ENCODE results near the gene DSCAM.

- TF ChIP-seq CTCF (IDR thresholded peaks at IDR 0.05) = no peak
- no peak for TF ChIP-seq EZH2 (IDR thresholded peaks at IDR 0.05)
- TF ChIP-seq EZH2phosphoT487 (IDR thresholded peaks at IDR 0.05) = no peak
Observed at GRCh38 chr21:40049931-40050290, 797.0 kb downstream of the DSCAM start.
